ENCODE data around the gene CBR4. TPM values are rescaled to one million over a fixed set of nuclear protein-coding genes. Genes with fewer than 3 reads are reported as not detected.

The CBR4 gene
- total RNA-seq, 1 experiment from 2014 or later = 5.8 TPM

GRCh38 chr4:169033660-169034059 lies 23.6 kb upstream of the CBR4 start:
- DNase-seq (ENCODE audit: low read depth) = peak; percentile 7

- no peak for DNase-seq (ENCODE audit: low read depth)
Observed at GRCh38 chr4:169032883-169033645, 23.0 kb upstream of the CBR4 start.

- no peak for DNase-seq (ENCODE audit: low read depth)
Observed at GRCh38 chr4:169032194-169032593, 22.1 kb upstream of the CBR4 start.

- no peak for DNase-seq (ENCODE audit: low read depth)
Observed at GRCh38 chr4:169031392-169031791, 21.3 kb upstream of the CBR4 start.

- DNase-seq (ENCODE audit: low read depth) = peak; percentile 5
Observed at GRCh38 chr4:169030562-169030982, 20.5 kb upstream of the CBR4 start.

- no peak for DNase-seq (ENCODE audit: low read depth)
Observed at GRCh38 chr4:169029947-169030346, 19.9 kb upstream of the CBR4 start.

GRCh38 chr4:169027663-169028062 lies 17.6 kb upstream of the CBR4 start:
- DNase-seq (ENCODE audit: low read depth) = no peak

- DNase-seq (ENCODE audit: low read depth) = no peak
Observed at GRCh38 chr4:169025184-169025583, 15.1 kb upstream of the CBR4 start.

GRCh38 chr4:169024762-169025161 lies 14.7 kb upstream of the CBR4 start:
- peak; percentile 5 for DNase-seq (ENCODE audit: low read depth)

- no peak for DNase-seq (ENCODE audit: low read depth)
Observed at GRCh38 chr4:169018406-169018805, 8.4 kb upstream of the CBR4 start.

- DNase-seq (ENCODE audit: low read depth) = no peak
Observed at GRCh38 chr4:169017971-169018370, 7.9 kb upstream of the CBR4 start.

GRCh38 chr4:169015186-169015623 lies 5.2 kb upstream of the CBR4 start:
- DNase-seq (ENCODE audit: low read depth) = no peak

GRCh38 chr4:169014586-169014985 lies 4.5 kb upstream of the CBR4 start:
- no peak for DNase-seq (ENCODE audit: low read depth)

- DNase-seq (ENCODE audit: low read depth) = no peak
Observed at GRCh38 chr4:169013396-169013795, 3.3 kb upstream of the CBR4 start.

GRCh38 chr4:169012049-169012448 lies 2.0 kb upstream of the CBR4 start:
- DNase-seq (ENCODE audit: low read depth) = no peak

- DNase-seq (ENCODE audit: low read depth) = peak; percentile 39
Observed at GRCh38 chr4:169009286-169010124, 550 bp downstream of the CBR4 start.

GRCh38 chr4:169005453-169006099 lies 4.5 kb downstream of the CBR4 start:
- no peak for DNase-seq (ENCODE audit: low read depth)

GRCh38 chr4:169000315-169000714 lies 9.7 kb downstream of the CBR4 start:
- DNase-seq (ENCODE audit: low read depth) = no peak

GRCh38 chr4:168999809-169000208 lies 10.2 kb downstream of the CBR4 start:
- no peak for DNase-seq (ENCODE audit: low read depth)

- DNase-seq (ENCODE audit: low read depth) = no peak
Observed at GRCh38 chr4:168998596-168998995, 11.5 kb downstream of the CBR4 start.

- no peak for DNase-seq (ENCODE audit: low read depth)
Observed at GRCh38 chr4:168995537-168996295, 14.3 kb downstream of the CBR4 start.

GRCh38 chr4:168994958-168995357 lies 15.1 kb downstream of the CBR4 start:
- DNase-seq (ENCODE audit: low read depth) = no peak

Measured in Daoy (cell line).